ENCODE data around the gene DHRS4L2.
"Not testable (repeated sequence)": the region's sequence is repeated elsewhere in the genome, so short reads cannot be mapped to it uniquely, and the experiment has no call there.

- TF ChIP-seq, protein P1, sequence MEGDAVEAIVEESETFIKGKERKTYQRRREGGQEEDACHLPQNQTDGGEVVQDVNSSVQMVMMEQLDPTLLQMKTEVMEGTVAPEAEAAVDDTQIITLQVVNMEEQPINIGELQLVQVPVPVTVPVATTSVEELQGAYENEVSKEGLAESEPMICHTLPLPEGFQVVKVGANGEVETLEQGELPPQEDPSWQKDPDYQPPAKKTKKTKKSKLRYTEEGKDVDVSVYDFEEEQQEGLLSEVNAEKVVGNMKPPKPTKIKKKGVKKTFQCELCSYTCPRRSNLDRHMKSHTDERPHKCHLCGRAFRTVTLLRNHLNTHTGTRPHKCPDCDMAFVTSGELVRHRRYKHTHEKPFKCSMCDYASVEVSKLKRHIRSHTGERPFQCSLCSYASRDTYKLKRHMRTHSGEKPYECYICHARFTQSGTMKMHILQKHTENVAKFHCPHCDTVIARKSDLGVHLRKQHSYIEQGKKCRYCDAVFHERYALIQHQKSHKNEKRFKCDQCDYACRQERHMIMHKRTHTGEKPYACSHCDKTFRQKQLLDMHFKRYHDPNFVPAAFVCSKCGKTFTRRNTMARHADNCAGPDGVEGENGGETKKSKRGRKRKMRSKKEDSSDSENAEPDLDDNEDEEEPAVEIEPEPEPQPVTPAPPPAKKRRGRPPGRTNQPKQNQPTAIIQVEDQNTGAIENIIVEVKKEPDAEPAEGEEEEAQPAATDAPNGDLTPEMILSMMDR (IDR thresholded peaks at IDR 0.05) = not testable (repeated sequence)
- TF ChIP-seq POLR2A (IDR thresholded peaks at IDR 0.05) = not testable (repeated sequence)
These were observed 30.2 kb downstream of the DHRS4L2 start for GRCh38 chr14:24018978-24019377.

All from sigmoid colon (tissue), 3 donors.